ENCODE measurements around the gene COL9A2.

Gene COL9A2

GRCh38 chr1:40257688-40258444 lies 59.2 kb downstream of the COL9A2 start, which contains the start of gene ZMPSTE24:
ZMPSTE24 (plus strand) TSS chr1:40258236; CDS start chr1:40258272, 36 bp downstream.
- H3K4me3 ChIP-seq (ENCODE audit: low read depth, low read length), result peak within 1 kb of the TSS; percentile 99
- peak within 1 kb of the TSS; percentile 90 for H3K27ac ChIP-seq
- peak; percentile 96 for DNase-seq
- peaks cover 22% of the 10 kb centered on the region for H3K36me3 ChIP-seq (replicated peaks)
- no peaks in the 10 kb centered on the region for H3K27me3 ChIP-seq (replicated peaks)
- in situ Hi-C loops (cut with HindIII; ENCODE audit: low pct_ligation_motif_present, low sequenced_read_pairs), result no loop called here
- TF ChIP-seq, protein P1, sequence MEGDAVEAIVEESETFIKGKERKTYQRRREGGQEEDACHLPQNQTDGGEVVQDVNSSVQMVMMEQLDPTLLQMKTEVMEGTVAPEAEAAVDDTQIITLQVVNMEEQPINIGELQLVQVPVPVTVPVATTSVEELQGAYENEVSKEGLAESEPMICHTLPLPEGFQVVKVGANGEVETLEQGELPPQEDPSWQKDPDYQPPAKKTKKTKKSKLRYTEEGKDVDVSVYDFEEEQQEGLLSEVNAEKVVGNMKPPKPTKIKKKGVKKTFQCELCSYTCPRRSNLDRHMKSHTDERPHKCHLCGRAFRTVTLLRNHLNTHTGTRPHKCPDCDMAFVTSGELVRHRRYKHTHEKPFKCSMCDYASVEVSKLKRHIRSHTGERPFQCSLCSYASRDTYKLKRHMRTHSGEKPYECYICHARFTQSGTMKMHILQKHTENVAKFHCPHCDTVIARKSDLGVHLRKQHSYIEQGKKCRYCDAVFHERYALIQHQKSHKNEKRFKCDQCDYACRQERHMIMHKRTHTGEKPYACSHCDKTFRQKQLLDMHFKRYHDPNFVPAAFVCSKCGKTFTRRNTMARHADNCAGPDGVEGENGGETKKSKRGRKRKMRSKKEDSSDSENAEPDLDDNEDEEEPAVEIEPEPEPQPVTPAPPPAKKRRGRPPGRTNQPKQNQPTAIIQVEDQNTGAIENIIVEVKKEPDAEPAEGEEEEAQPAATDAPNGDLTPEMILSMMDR (IDR thresholded peaks at IDR 0.05; ENCODE audit: low read depth, low read length, missing control alignments), result no peak

DNA sequence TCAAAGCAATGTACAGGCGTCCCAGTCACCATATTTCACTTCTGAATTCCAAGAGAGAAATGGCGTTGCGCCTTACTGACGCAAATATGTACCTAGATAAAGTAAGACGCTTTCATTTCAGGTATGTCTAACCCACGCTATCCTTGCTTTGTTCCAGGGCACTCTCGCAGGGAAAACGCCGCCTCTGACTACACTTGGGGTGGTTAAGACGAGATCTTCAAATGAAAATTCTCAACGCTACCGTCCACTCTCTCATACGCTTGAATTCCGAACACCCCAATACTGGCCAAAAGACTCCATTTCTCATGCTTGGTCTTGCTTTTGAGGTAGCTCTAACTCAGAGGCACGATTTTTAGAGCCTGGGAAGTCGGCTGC lies 59.8 kb downstream of the COL9A2 start:
- H3K27me3 ChIP-seq (replicated peaks), result no peaks in the 10 kb centered on the region
- no peak for DNase-seq
- TF ChIP-seq, protein P1 (IDR thresholded peaks at IDR 0.05; ENCODE audit: low read depth, low read length, missing control alignments), result no peak
- H3K36me3 ChIP-seq (replicated peaks), result peaks cover 18% of the 10 kb centered on the region
- H3K4me3 ChIP-seq (ENCODE audit: low read depth, low read length), result peak overlapping the region; percentile 99
- in situ Hi-C loops (cut with HindIII; ENCODE audit: low pct_ligation_motif_present, low sequenced_read_pairs), result no loop called here
- peak overlapping the region; percentile 90 for H3K27ac ChIP-seq

DNA sequence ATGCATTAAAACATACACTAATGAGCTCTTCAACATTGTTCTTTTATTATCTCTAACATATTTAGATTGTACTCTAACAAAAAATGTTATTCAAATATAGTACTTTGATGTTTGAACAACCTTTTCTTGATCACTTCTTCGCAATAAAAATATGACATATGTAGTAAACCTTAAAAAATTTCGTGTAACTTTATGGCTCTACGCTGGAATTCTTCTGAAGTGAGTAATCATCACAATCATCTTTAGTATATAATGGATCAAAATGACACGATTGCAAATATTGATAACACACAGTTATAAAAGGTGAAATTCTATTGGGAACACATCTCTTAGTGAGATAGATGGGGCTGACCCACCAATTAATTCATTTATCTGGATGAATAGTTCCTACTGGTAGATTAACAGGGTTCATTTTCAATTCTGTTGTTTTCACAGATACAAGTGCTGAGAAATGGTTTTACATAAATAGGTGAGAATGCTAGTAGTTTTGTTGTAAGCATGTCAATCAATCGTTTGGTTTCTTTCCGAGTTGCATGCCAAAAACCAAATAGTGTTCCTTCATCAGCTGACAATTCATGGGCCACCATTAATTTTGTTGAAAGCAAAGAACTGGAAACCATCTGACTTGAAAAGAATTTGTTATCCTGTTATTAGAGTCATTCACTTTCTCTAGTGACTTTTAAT lies 60.5 kb downstream of the COL9A2 start:
- in situ Hi-C loops (cut with HindIII; ENCODE audit: low pct_ligation_motif_present, low sequenced_read_pairs), result no loop called here
- Histone ChIP-seq H3K4me3 (ENCODE audit: low read depth, low read length) (peak overlapping the region; percentile 99), H3K27ac (peak overlapping the region; percentile 90), H3K27me3 (replicated peaks) (no peaks in the 10 kb centered on the region), H3K36me3 (replicated peaks) (peaks cover 15% of the 10 kb centered on the region)
- no peak for DNase-seq
- TF ChIP-seq, protein P1 (IDR thresholded peaks at IDR 0.05; ENCODE audit: low read depth, low read length, missing control alignments), result no peak

- no peak for DNase-seq
- Histone ChIP-seq H3K4me3 (ENCODE audit: low read depth, low read length) (no peak overlapping the region), H3K27me3 (replicated peaks) (no peaks in the 10 kb centered on the region), H3K36me3 (replicated peaks) (peaks cover 2% of the 10 kb centered on the region), H3K27ac (no peak overlapping the region)
- TF ChIP-seq, protein P1 (IDR thresholded peaks at IDR 0.05; ENCODE audit: low read depth, low read length, missing control alignments), result no peak
- in situ Hi-C loops (cut with HindIII; ENCODE audit: low pct_ligation_motif_present, low sequenced_read_pairs), result no loop called here
Measured at GRCh38 chr1:40255231-40255630, 61.9 kb downstream of the COL9A2 start.

- no peak for DNase-seq
- no peaks in the 10 kb centered on the region for H3K27me3 ChIP-seq (replicated peaks)
- TF ChIP-seq, protein P1 (IDR thresholded peaks at IDR 0.05; ENCODE audit: low read depth, low read length, missing control alignments), result no peak
- in situ Hi-C loops (cut with HindIII; ENCODE audit: low pct_ligation_motif_present, low sequenced_read_pairs), result no loop called here
- H3K36me3 ChIP-seq (replicated peaks), result no peaks in the 10 kb centered on the region
- no peak overlapping the region for H3K27ac ChIP-seq
- H3K4me3 ChIP-seq (ENCODE audit: low read depth, low read length), result no peak overlapping the region
Measured at GRCh38 chr1:40252601-40253000, 64.5 kb downstream of the COL9A2 start.
